IPS-NIHi11 (cell line): ENCODE results near the gene CHST15.
"Not testable (repeated sequence)": the region's sequence is repeated elsewhere in the genome, so short reads cannot be mapped to it uniquely, and the experiment has no call there.

ENCODE experiments used
- DNase-seq: peaks from one replicate; pipeline ENCODE4 v3.0.0; 2012; ENCODE audit warnings: mixed read lengths, low spot score

The CHST15 gene

GRCh38 chr10:124124123-124124768 is 30.8 kb upstream of the CHST15 start:
- DNase-seq = no peak

GRCh38 chr10:124123156-124123555 is 29.8 kb upstream of the CHST15 start:
- no peak for DNase-seq

GRCh38 chr10:124122211-124122610 is 28.8 kb upstream of the CHST15 start:
- no peak for DNase-seq

GRCh38 chr10:124120410-124121061 is 27.1 kb upstream of the CHST15 start:
- no peak for DNase-seq

- DNase-seq = no peak
Measured at GRCh38 chr10:124119946-124120345, 26.5 kb upstream of the CHST15 start.

- no peak for DNase-seq
Measured at GRCh38 chr10:124119216-124119615, 25.8 kb upstream of the CHST15 start.

- no peak for DNase-seq
Measured at GRCh38 chr10:124117833-124118232, 24.4 kb upstream of the CHST15 start.

GRCh38 chr10:124117511-124117785 is 24.1 kb upstream of the CHST15 start:
- DNase-seq = no peak

GRCh38 chr10:124116771-124117510 is 23.5 kb upstream of the CHST15 start:
- DNase-seq = no peak

GRCh38 chr10:124114696-124115095 is 21.3 kb upstream of the CHST15 start:
- no peak for DNase-seq

- no peak for DNase-seq
Measured at GRCh38 chr10:124112891-124113580, 19.6 kb upstream of the CHST15 start.

GRCh38 chr10:124110882-124111281 is 17.5 kb upstream of the CHST15 start:
- DNase-seq = no peak

GRCh38 chr10:124109261-124109660 is 15.9 kb upstream of the CHST15 start:
- DNase-seq = no peak

- DNase-seq = no peak
Measured at GRCh38 chr10:124107072-124107471, 13.7 kb upstream of the CHST15 start.

GRCh38 chr10:124106241-124106879 is 13.0 kb upstream of the CHST15 start:
- peak; percentile 50 for DNase-seq

GRCh38 chr10:124105594-124105993 is 12.2 kb upstream of the CHST15 start:
- no peak for DNase-seq

- DNase-seq = no peak
Measured at GRCh38 chr10:124105045-124105444, 11.6 kb upstream of the CHST15 start.

GRCh38 chr10:124104011-124104627 is 10.7 kb upstream of the CHST15 start:
- DNase-seq = no peak

GRCh38 chr10:124101351-124101750 is 8.0 kb upstream of the CHST15 start:
- DNase-seq = no peak

GRCh38 chr10:124100651-124101050 is 7.3 kb upstream of the CHST15 start:
- not testable (repeated sequence) for DNase-seq

- DNase-seq = no peak
Measured at GRCh38 chr10:124100124-124100523, 6.7 kb upstream of the CHST15 start.

- DNase-seq = no peak
Measured at GRCh38 chr10:124099604-124100003, 6.2 kb upstream of the CHST15 start.
